ENCODE measurements around the gene RTN4R. TPM values are rescaled to one million over a fixed set of nuclear protein-coding genes. Genes with fewer than 3 reads are reported as not detected.

RTN4R gene
- total and polyA plus RNA-seq, 2 of the 8 experiments (the other 6 are each of a cell fraction or from before 2014, with no cell fraction given), result 21.8 to 41.3 TPM

GRCh38 chr22:20243537-20244249, 24.4 kb downstream of the RTN4R start (continued):
- TF ChIP-seq CHD7 (IDR thresholded peaks at IDR 0.05; ENCODE audit: insufficient replicate concordance, low read length) (no peak), JUN (IDR thresholded peaks at IDR 0.05; ENCODE audit: low read depth, low read length) (no peak), HDAC6 (IDR thresholded peaks at IDR 0.05; ENCODE audit: low read depth, low read length) (no peak), PHF8 (conservative IDR thresholded peaks at IDR 0.05; ENCODE audit: low read depth, low read length) (no peak), EZH2 (IDR thresholded peaks at IDR 0.05; ENCODE audit: low read depth, low read length, severe bottlenecking) (no peak), CBX8 (IDR thresholded peaks at IDR 0.05; ENCODE audit: borderline replicate concordance, low read depth, low read length) (no peak), TBP (IDR thresholded peaks at IDR 0.05; ENCODE audit: low read depth, low read length) (no peak), SIRT6 (IDR thresholded peaks at IDR 0.05; ENCODE audit: low read length) (no peak), EGR1 (IDR thresholded peaks at IDR 0.05; ENCODE audit: borderline replicate concordance, low read depth, low read length) (no peak), ZNF274 (IDR thresholded peaks at IDR 0.05; ENCODE audit: borderline replicate concordance, extremely low read depth, low read length) (no peak), GTF2F1 (IDR thresholded peaks at IDR 0.05; ENCODE audit: borderline replicate concordance, low read depth, low read length) (no peak)

All from H1 (cell line).